Spleen (tissue), 11 donors: ENCODE data around the gene MED12L. TPM values are rescaled to one million over a fixed set of nuclear protein-coding genes. Genes with fewer than 3 reads are reported as not detected.

Source experiments
- DNase-seq: peaks from one replicate; pipeline ENCODE4 v3.0.0-alpha.2; 2020
- H3K27ac ChIP-seq, 8 donors: fragments of 200-600 bp; sonication (generic) in 7 of 8; 1 replicate in 4 of 8; 2 replicates in 4 of 8; pipeline versions ENCODE4 v1.5.0 to v1.8.0; 2016 to 2021; ENCODE audit warnings: inconsistent platforms in 4 of 8, mild to moderate bottlenecking in 4 of 8, moderate library complexity in 1 of 8
- H3K27me3 ChIP-seq, 7 donors: fragments of 200-600 bp; sonication (generic) in 6 of 7; replicated peaks in 1 of 7; 1 replicate in 4 of 7; 2 replicates in 3 of 7; pipeline versions ENCODE4 v1.5.0 to v1.8.0; 2016 to 2021; ENCODE audit warnings: inconsistent platforms in 3 of 7, mild to moderate bottlenecking in 1 of 7
- H3K36me3 ChIP-seq, 6 donors: fragments of 200-600 bp; sonication (generic) in 5 of 6; 1 replicate in 4 of 6; 2 replicates in 2 of 6; pipeline versions ENCODE4 v1.5.0 to v1.8.0; 2016 to 2021; ENCODE audit warnings: inconsistent platforms in 2 of 6
- H3K4me1 ChIP-seq, 6 donors: fragments of 200-600 bp; sonication (generic) in 5 of 6; 1 replicate in 3 of 6; 2 replicates in 3 of 6; pipeline versions ENCODE4 v1.5.0 to v1.8.0; 2016 to 2021; ENCODE audit warnings: inconsistent platforms in 3 of 6
- H3K4me3 ChIP-seq, 8 donors: fragments of 200-600 bp; sonication (generic) in 7 of 8; 1 replicate in 4 of 8; 2 replicates in 4 of 8; pipeline versions ENCODE4 v1.5.0 to v1.8.0; 2016 to 2021; ENCODE audit warnings: inconsistent platforms in 4 of 8, mild to moderate bottlenecking in 4 of 8, moderate library complexity in 2 of 8
- H3K9me3 ChIP-seq, 8 donors: fragments of 200-600 bp; sonication (generic) in 7 of 8; 1 replicate in 4 of 8; 2 replicates in 4 of 8; pipeline versions ENCODE4 v1.5.0 to v1.8.0; 2016 to 2021; ENCODE audit warnings: inconsistent platforms in 4 of 8
- CTCF ChIP-seq, 11 experiments: fragments of 200-600 bp in 7 of 11; fragments of 450-650 bp in 4 of 11; sonication (generic) in 4 of 11; IDR thresholded peaks in 8 of 11; conservative IDR thresholded peaks in 3 of 11; 1 replicate in 7 of 11; 2 replicates in 4 of 11; pipeline versions ENCODE4 v1.4.0 to v1.8.0; 2016 to 2021; ENCODE audit warnings: antibody characterized with exemption in 11 of 11, inconsistent platforms in 4 of 11, mild to moderate bottlenecking in 1 of 11
- POLR2A ChIP-seq, 3 donors: fragments of 450-650 bp; IDR thresholded peaks; one replicate each; pipeline ENCODE4 v1.5.1; 2017; ENCODE audit warnings: antibody characterized with exemption in 3 of 3, mild to moderate bottlenecking in 1 of 3
- POLR2AphosphoS5 ChIP-seq, 3 donors: sonication (generic); formaldehyde crosslinking; IDR thresholded peaks; one replicate each; pipeline ENCODE4 v1.5.1; 2017; ENCODE audit warnings: antibody characterized with exemption in 3 of 3
- WGBS, 5 donors: extraction: QIAGEN DNeasy Blood & Tissue Kit in 3 of 5; methylation state at CpG; one replicate each; pipeline versions ENCODE4 v1.1.5 to v1.1.7; 2013 to 2018; 5-methylcytosine and 5-hydroxymethylcytosine counted together
- intact Hi-C: fragments of 100-400 bp; cut with DNase I; formaldehyde crosslinking; loops from one replicate; pipeline ENCODE4 v1.15.0; 2023; ENCODE audit warnings: low total_unique reads
- polyA plus RNA-seq, 3 donors: library from polyadenylated mRNA; stranded (reverse); fragments of 200-250 nt; gene quantifications; one replicate each; pipeline ENCODE4 v1.2.1, GENCODE V29; 2013
- total RNA-seq, 7 donors: library from RNA; depleted of rRNA in 3 of 7; stranded (reverse); fragments of >200 nt in 3 of 7; fragmentation: NEBNext Ultra II Directional in 4 of 7; extraction: Animal tissue kit (Norgen Biotek cat#: 25700) in 4 of 7; gene quantifications; one replicate each; pipeline versions ENCODE4 v1.1.0 to v1.2.1, GENCODE V29; 2016 to 2021
- donor health status: healthy with polysubstance abuse.
- donor health status: DM: no; HTN: no; CAD: no; lungs with moderate emphysema.
- donor health status: DM: no; HTN: no; CAD: no.
- donor health status: Bipolar disorder and iron deficiency.
- donor health status: healthy.
- donor health status: DM: no; HTN: no; CAD: no.
- donor health status: DM: yes; HTN: yes; CAD: no.

The MED12L gene
- total and polyA plus RNA-seq, 10 donors, result 0.02 to 4.5 (median 1.5) TPM

GRCh38 chr3:151314137-151314536 is 228.7 kb downstream of the MED12L start:
- Histone ChIP-seq H3K27ac (no peak overlapping the region), H3K9me3 (no peaks in the 10 kb centered on the region), H3K36me3 (no peaks in the 10 kb centered on the region), H3K4me1 (peaks cover 0 to 9% (median 0%) of the 10 kb centered on the region in 6 donors), H3K4me3 (no peak overlapping the region), H3K27me3 (no peaks in the 10 kb centered on the region)
- WGBS, 5 donors, result 65 to 92% (median 88%) methylated on average over 2 of the region's 2 CpGs
- DNase-seq, result no peak
- no peak for TF ChIP-seq POLR2AphosphoS5 (IDR thresholded peaks at IDR 0.05)
- TF ChIP-seq POLR2A (IDR thresholded peaks at IDR 0.05), result no peak
- TF ChIP-seq CTCF (IDR thresholded peaks at IDR 0.05 in 8 of 11, conservative IDR thresholded peaks at IDR 0.05 in 3 of 11), result no peak
- intact Hi-C loops, result no loop called here

- no peak overlapping the region for H3K27ac ChIP-seq
- no peaks in the 10 kb centered on the region for H3K27me3 ChIP-seq
- WGBS, 5 donors, result 86 to 96% (median 93%) methylated on average over 5 of the region's 5 CpGs
- no peak for DNase-seq
- H3K9me3 ChIP-seq, result no peaks in the 10 kb centered on the region
- H3K4me1 ChIP-seq, result peaks cover 0 to 9% (median 0%) of the 10 kb centered on the region in 6 donors
- no peaks in the 10 kb centered on the region for H3K36me3 ChIP-seq
- TF ChIP-seq CTCF (IDR thresholded peaks at IDR 0.05 in 8 of 11, conservative IDR thresholded peaks at IDR 0.05 in 3 of 11), result no peak
- TF ChIP-seq POLR2A (IDR thresholded peaks at IDR 0.05), result no peak
- intact Hi-C loops, result no loop called here
- no peak overlapping the region for H3K4me3 ChIP-seq
Observed at GRCh38 chr3:151314593-151314992, 229.1 kb downstream of the MED12L start.

GRCh38 chr3:151315136-151315535 is 229.7 kb downstream of the MED12L start:
- TF ChIP-seq POLR2AphosphoS5 (IDR thresholded peaks at IDR 0.05), result no peak
- TF ChIP-seq POLR2A (IDR thresholded peaks at IDR 0.05), result no peak
- no peak for TF ChIP-seq CTCF (IDR thresholded peaks at IDR 0.05 in 8 of 11, conservative IDR thresholded peaks at IDR 0.05 in 3 of 11)
- Histone ChIP-seq H3K27me3 (no peaks in the 10 kb centered on the region), H3K36me3 (no peaks in the 10 kb centered on the region), H3K27ac (no peak overlapping the region), H3K9me3 (no peaks in the 10 kb centered on the region), H3K4me3 (no peak overlapping the region), H3K4me1 (peaks cover 0 to 9% (median 0%) of the 10 kb centered on the region in 6 donors)
- DNase-seq, result no peak
- intact Hi-C loops, result no loop called here
- WGBS, 5 donors, result 65 to 97% (median 92%) methylated on average over 2 of the region's 2 CpGs

GRCh38 chr3:151315846-151316245 is 230.4 kb downstream of the MED12L start:
- intact Hi-C loops, result no loop called here
- Histone ChIP-seq H3K9me3 (no peaks in the 10 kb centered on the region), H3K4me1 (peaks cover 0 to 13% (median 0%) of the 10 kb centered on the region in 6 donors), H3K27ac (no peak overlapping the region), H3K4me3 (no peak overlapping the region), H3K36me3 (no peaks in the 10 kb centered on the region), H3K27me3 (no peaks in the 10 kb centered on the region)
- 86 to 96% (median 90%) methylated on average over 2 of the region's 2 CpGs for WGBS, 5 donors
- TF ChIP-seq CTCF (IDR thresholded peaks at IDR 0.05 in 8 of 11, conservative IDR thresholded peaks at IDR 0.05 in 3 of 11) (no peak), POLR2AphosphoS5 (IDR thresholded peaks at IDR 0.05) (no peak), POLR2A (IDR thresholded peaks at IDR 0.05) (no peak)
- DNase-seq, result no peak
